ENCODE results near the gene HINT3.

HINT3 gene

GRCh38 chr6:125988280-125988679 is 31.7 kb downstream of the HINT3 start:
- no peaks in the 10 kb centered on the region for H4K20me1 ChIP-seq (ENCODE audit: insufficient read depth)
- no peak overlapping the region for H2AFZ ChIP-seq (ENCODE audit: low read depth)
- no peak overlapping the region for H3K9ac ChIP-seq
- TF ChIP-seq CTCF (conservative IDR thresholded peaks at IDR 0.05; ENCODE audit: low read depth, low read length), result no peak
- H3K79me2 ChIP-seq (ENCODE audit: insufficient read depth, low read depth), result no peaks in the 10 kb centered on the region
- no peak overlapping the region for H3K27ac ChIP-seq
- H3K4me3 ChIP-seq (IDR thresholded peaks at IDR 0.05; ENCODE audit: insufficient read depth, low read depth, low read length), result no peak overlapping the region
- H3K4me1 ChIP-seq (ENCODE audit: low read depth, poor library complexity, severe bottlenecking), result no peaks in the 10 kb centered on the region
- H3K4me2 ChIP-seq, result no peak overlapping the region
- H3K36me3 ChIP-seq (ENCODE audit: insufficient read depth), result no peaks in the 10 kb centered on the region
- no peaks in the 10 kb centered on the region for H3K27me3 ChIP-seq (ENCODE audit: insufficient read depth, low read depth)

- Histone ChIP-seq H3K4me3 (IDR thresholded peaks at IDR 0.05; ENCODE audit: insufficient read depth, low read depth, low read length) (no peak overlapping the region), H4K20me1 (ENCODE audit: insufficient read depth) (no peaks in the 10 kb centered on the region), H2AFZ (ENCODE audit: low read depth) (no peak overlapping the region), H3K9ac (no peak overlapping the region), H3K4me2 (no peak overlapping the region), H3K27me3 (ENCODE audit: insufficient read depth, low read depth) (no peaks in the 10 kb centered on the region), H3K27ac (no peak overlapping the region), H3K36me3 (ENCODE audit: insufficient read depth) (no peaks in the 10 kb centered on the region), H3K79me2 (ENCODE audit: insufficient read depth, low read depth) (no peaks in the 10 kb centered on the region), H3K4me1 (ENCODE audit: low read depth, poor library complexity, severe bottlenecking) (no peaks in the 10 kb centered on the region)
- TF ChIP-seq CTCF (conservative IDR thresholded peaks at IDR 0.05; ENCODE audit: low read depth, low read length), result no peak
Observed at GRCh38 chr6:125989631-125990030, 33.1 kb downstream of the HINT3 start.

- Histone ChIP-seq H3K27ac (no peak overlapping the region), H3K36me3 (ENCODE audit: insufficient read depth) (no peaks in the 10 kb centered on the region), H3K79me2 (ENCODE audit: insufficient read depth, low read depth) (no peaks in the 10 kb centered on the region), H3K4me3 (IDR thresholded peaks at IDR 0.05; ENCODE audit: insufficient read depth, low read depth, low read length) (no peak overlapping the region), H3K27me3 (ENCODE audit: insufficient read depth, low read depth) (no peaks in the 10 kb centered on the region), H3K4me2 (no peak overlapping the region), H2AFZ (ENCODE audit: low read depth) (no peak overlapping the region), H3K4me1 (ENCODE audit: low read depth, poor library complexity, severe bottlenecking) (peaks cover 3% of the 10 kb centered on the region), H4K20me1 (ENCODE audit: insufficient read depth) (no peaks in the 10 kb centered on the region), H3K9ac (no peak overlapping the region)
- no peak for TF ChIP-seq CTCF (conservative IDR thresholded peaks at IDR 0.05; ENCODE audit: low read depth, low read length)
Observed at GRCh38 chr6:125991653-125992052, 35.1 kb downstream of the HINT3 start.

GRCh38 chr6:125994670-125995488 is 38.3 kb downstream of the HINT3 start:
- H3K27me3 ChIP-seq (ENCODE audit: insufficient read depth, low read depth), result no peaks in the 10 kb centered on the region
- no peaks in the 10 kb centered on the region for H3K79me2 ChIP-seq (ENCODE audit: insufficient read depth, low read depth)

More at GRCh38 chr6:125994670-125995488, 38.3 kb downstream of the HINT3 start:
- H2AFZ ChIP-seq (ENCODE audit: low read depth), result no peak overlapping the region
- peaks cover 3% of the 10 kb centered on the region for H3K4me1 ChIP-seq (ENCODE audit: low read depth, poor library complexity, severe bottlenecking)
- H3K36me3 ChIP-seq (ENCODE audit: insufficient read depth), result no peaks in the 10 kb centered on the region
- no peak overlapping the region for H3K27ac ChIP-seq
- no peak overlapping the region for H3K4me3 ChIP-seq (IDR thresholded peaks at IDR 0.05; ENCODE audit: insufficient read depth, low read depth, low read length)
- TF ChIP-seq CTCF (conservative IDR thresholded peaks at IDR 0.05; ENCODE audit: low read depth, low read length), result no peak
- H3K4me2 ChIP-seq, result no peak overlapping the region
- no peaks in the 10 kb centered on the region for H4K20me1 ChIP-seq (ENCODE audit: insufficient read depth)
- no peak overlapping the region for H3K9ac ChIP-seq
